Astrocyte (in vitro differentiated cells and primary cell): Measurements from ENCODE around the gene HSD17B12.

ENCODE experiments used
- EZH2 ChIP-seq: IDR thresholded peaks from 2 replicates; pipeline ENCODE4 v1.6.1; 2012; ENCODE audit warnings: mild to moderate bottlenecking, low read length, inconsistent platforms; ENCODE audit not compliant: insufficient read depth
- TF ChIP-seq, protein P1 (sequence below): IDR thresholded peaks from 2 replicates; pipeline ENCODE4 v1.5.1; 2011; ENCODE audit warnings: low read depth, mild to moderate bottlenecking, inconsistent platforms, low read length, moderate library complexity; ENCODE audit not compliant: insufficient read depth

GRCh38 chr11:43699870-43700269 lies 19.3 kb downstream of the HSD17B12 start:
- TF ChIP-seq, protein P1, sequence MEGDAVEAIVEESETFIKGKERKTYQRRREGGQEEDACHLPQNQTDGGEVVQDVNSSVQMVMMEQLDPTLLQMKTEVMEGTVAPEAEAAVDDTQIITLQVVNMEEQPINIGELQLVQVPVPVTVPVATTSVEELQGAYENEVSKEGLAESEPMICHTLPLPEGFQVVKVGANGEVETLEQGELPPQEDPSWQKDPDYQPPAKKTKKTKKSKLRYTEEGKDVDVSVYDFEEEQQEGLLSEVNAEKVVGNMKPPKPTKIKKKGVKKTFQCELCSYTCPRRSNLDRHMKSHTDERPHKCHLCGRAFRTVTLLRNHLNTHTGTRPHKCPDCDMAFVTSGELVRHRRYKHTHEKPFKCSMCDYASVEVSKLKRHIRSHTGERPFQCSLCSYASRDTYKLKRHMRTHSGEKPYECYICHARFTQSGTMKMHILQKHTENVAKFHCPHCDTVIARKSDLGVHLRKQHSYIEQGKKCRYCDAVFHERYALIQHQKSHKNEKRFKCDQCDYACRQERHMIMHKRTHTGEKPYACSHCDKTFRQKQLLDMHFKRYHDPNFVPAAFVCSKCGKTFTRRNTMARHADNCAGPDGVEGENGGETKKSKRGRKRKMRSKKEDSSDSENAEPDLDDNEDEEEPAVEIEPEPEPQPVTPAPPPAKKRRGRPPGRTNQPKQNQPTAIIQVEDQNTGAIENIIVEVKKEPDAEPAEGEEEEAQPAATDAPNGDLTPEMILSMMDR = no peak
- TF ChIP-seq EZH2 = no peak
